Measurements from ENCODE around the gene RBMS3.

DNA sequence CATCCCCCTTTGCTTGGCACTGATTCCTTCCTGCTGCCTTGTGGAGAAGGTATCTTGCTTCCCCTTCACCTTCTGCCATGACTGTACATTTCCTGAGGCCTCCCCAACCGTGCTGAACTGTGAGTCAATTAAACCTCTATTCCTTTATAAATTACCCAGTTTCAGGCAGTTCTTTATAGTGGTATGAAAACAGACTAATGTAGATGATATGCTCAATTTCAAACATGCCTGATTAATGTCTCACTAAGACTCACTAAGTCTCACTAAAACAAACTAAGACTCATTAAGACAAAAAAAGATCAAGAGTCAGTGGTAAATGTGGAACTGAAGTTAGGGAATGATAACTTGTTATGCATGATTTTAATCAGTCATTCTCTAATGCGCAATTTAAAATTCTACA is 606.6 kb downstream of the RBMS3 start:
- TF ChIP-seq CTCF (conservative IDR thresholded peaks at IDR 0.05 in 1 of 2, IDR thresholded peaks at IDR 0.05 in 1 of 2; ENCODE audit: low read depth in 1 of 2, low read length in 2 of 2), result no peak
- no peak for TF ChIP-seq EZH2 (IDR thresholded peaks at IDR 0.05; ENCODE audit: low read length, missing control alignments)
